Activated naive CD8-positive, alpha-beta T cell (primary cell): Measurements from ENCODE around the gene DRD2.

Experiments used
- H3K27ac Mint-ChIP-seq: one replicate; pipeline ENCODE4 v1.8.0; 2021; ENCODE audit warnings: mixed read lengths
- H3K27me3 Mint-ChIP-seq: one replicate; pipeline ENCODE4 v1.8.0; 2021; ENCODE audit warnings: mixed read lengths
- H3K36me3 Mint-ChIP-seq: one replicate; pipeline ENCODE4 v1.8.0; 2021; ENCODE audit warnings: mixed read lengths
- H3K4me1 Mint-ChIP-seq: one replicate; pipeline ENCODE4 v1.8.0; 2021; ENCODE audit warnings: low read depth, mixed read lengths
- H3K4me3 Mint-ChIP-seq: one replicate; pipeline ENCODE4 v1.8.0; 2021; ENCODE audit warnings: mild to moderate bottlenecking, mixed read lengths
- H3K9me3 Mint-ChIP-seq: one replicate; pipeline ENCODE4 v1.8.0; 2021; ENCODE audit warnings: low read depth, mixed read lengths

The DRD2 gene

DNA sequence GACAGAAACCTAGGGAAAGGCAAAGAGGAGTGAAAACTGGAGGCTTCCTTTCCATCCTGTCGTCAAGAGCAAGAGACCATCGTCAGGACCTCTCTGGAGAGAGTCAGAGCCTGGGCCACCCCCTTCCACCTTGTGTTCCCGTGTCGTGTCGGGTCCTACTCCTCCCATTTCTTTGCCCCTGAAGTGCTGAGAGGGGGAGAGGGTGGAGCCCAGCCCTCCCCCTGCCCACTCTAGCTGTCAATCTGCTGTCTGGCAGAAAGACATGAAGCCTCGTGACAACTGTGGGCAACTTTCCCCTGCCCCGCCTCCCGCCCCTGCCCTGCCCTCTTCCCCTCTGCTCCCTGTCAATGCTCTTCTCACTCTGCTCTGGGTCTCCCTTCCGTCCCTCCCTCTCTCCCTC, 67.0 kb downstream of the DRD2 start:
- Mint-ChIP-seq H3K27me3 (peaks cover 2% of the 10 kb centered on the region), H3K27ac (no peak overlapping the region), H3K4me3 (no peak overlapping the region), H3K4me1 (no peaks in the 10 kb centered on the region), H3K36me3 (no peaks in the 10 kb centered on the region), H3K9me3 (no peaks in the 10 kb centered on the region)

GRCh38 chr11:113407163-113407562, 68.0 kb downstream of the DRD2 start:
- H3K4me1 Mint-ChIP-seq: no peaks in the 10 kb centered on the region
- H3K27me3 Mint-ChIP-seq: peaks cover 2% of the 10 kb centered on the region
- H3K9me3 Mint-ChIP-seq: no peaks in the 10 kb centered on the region
- no peaks in the 10 kb centered on the region for H3K36me3 Mint-ChIP-seq
- H3K4me3 Mint-ChIP-seq: no peak overlapping the region
- no peak overlapping the region for H3K27ac Mint-ChIP-seq

GRCh38 chr11:113405724-113406478, 69.3 kb downstream of the DRD2 start:
- no peaks in the 10 kb centered on the region for H3K4me1 Mint-ChIP-seq
- H3K27ac Mint-ChIP-seq: no peak overlapping the region
- no peak overlapping the region for H3K4me3 Mint-ChIP-seq
- no peaks in the 10 kb centered on the region for H3K36me3 Mint-ChIP-seq
- no peaks in the 10 kb centered on the region for H3K9me3 Mint-ChIP-seq
- peaks cover 2% of the 10 kb centered on the region for H3K27me3 Mint-ChIP-seq

- H3K27ac Mint-ChIP-seq: no peak overlapping the region
- peaks cover 2% of the 10 kb centered on the region for H3K27me3 Mint-ChIP-seq
- H3K4me3 Mint-ChIP-seq: no peak overlapping the region
These were observed 70.3 kb downstream of the DRD2 start for GRCh38 chr11:113404859-113405430.

DNA sequence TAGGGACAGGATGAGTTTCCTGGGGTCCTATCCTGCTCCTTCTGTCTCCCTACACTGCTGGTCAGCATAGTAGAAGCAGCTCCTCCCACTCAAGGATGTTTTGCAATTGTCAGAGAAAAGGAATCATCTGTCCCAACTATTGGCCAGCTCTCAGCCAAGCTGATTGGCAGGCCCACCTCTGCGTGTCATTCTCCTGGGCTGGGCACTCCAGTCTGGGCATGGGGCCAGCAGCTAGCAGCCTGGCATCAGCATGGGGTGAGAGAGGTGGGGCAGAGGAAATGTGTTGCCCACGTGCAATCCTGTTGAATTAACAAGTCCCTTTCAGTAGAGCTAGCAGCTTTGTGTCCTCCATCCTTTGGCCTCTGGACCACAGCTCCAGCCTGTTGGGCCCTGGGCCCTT, 73.5 kb downstream of the DRD2 start:
- Mint-ChIP-seq H3K9me3 (no peaks in the 10 kb centered on the region), H3K27ac (no peak overlapping the region), H3K4me3 (no peak overlapping the region), H3K36me3 (no peaks in the 10 kb centered on the region), H3K4me1 (no peaks in the 10 kb centered on the region), H3K27me3 (no peaks in the 10 kb centered on the region)

More at GRCh38 chr11:113404859-113405430, 70.3 kb downstream of the DRD2 start:
- Mint-ChIP-seq H3K9me3 (no peaks in the 10 kb centered on the region), H3K36me3 (no peaks in the 10 kb centered on the region), H3K4me1 (no peaks in the 10 kb centered on the region)

- no peak overlapping the region for H3K4me3 Mint-ChIP-seq
- H3K27ac Mint-ChIP-seq: no peak overlapping the region
- no peaks in the 10 kb centered on the region for H3K36me3 Mint-ChIP-seq
- no peaks in the 10 kb centered on the region for H3K4me1 Mint-ChIP-seq
- H3K27me3 Mint-ChIP-seq: no peaks in the 10 kb centered on the region
- no peaks in the 10 kb centered on the region for H3K9me3 Mint-ChIP-seq
These were observed 74.5 kb downstream of the DRD2 start for GRCh38 chr11:113400631-113401230.

- H3K27ac Mint-ChIP-seq: no peak overlapping the region
- no peaks in the 10 kb centered on the region for H3K9me3 Mint-ChIP-seq
- H3K4me1 Mint-ChIP-seq: no peaks in the 10 kb centered on the region
- peaks cover 2% of the 10 kb centered on the region for H3K27me3 Mint-ChIP-seq
- H3K4me3 Mint-ChIP-seq: no peak overlapping the region
- H3K36me3 Mint-ChIP-seq: no peaks in the 10 kb centered on the region
These were observed 76.3 kb downstream of the DRD2 start for GRCh38 chr11:113398669-113399430.

- Mint-ChIP-seq H3K4me3 (no peak overlapping the region), H3K9me3 (no peaks in the 10 kb centered on the region), H3K4me1 (no peaks in the 10 kb centered on the region), H3K36me3 (no peaks in the 10 kb centered on the region), H3K27ac (no peak overlapping the region), H3K27me3 (peaks cover 2% of the 10 kb centered on the region)
These were observed 77.4 kb downstream of the DRD2 start for GRCh38 chr11:113397821-113398220.

- Mint-ChIP-seq H3K4me3 (no peak overlapping the region), H3K9me3 (no peaks in the 10 kb centered on the region), H3K4me1 (no peaks in the 10 kb centered on the region), H3K27ac (no peak overlapping the region), H3K36me3 (no peaks in the 10 kb centered on the region), H3K27me3 (peaks cover 2% of the 10 kb centered on the region)
These were observed 78.0 kb downstream of the DRD2 start for GRCh38 chr11:113397212-113397611.

DNA sequence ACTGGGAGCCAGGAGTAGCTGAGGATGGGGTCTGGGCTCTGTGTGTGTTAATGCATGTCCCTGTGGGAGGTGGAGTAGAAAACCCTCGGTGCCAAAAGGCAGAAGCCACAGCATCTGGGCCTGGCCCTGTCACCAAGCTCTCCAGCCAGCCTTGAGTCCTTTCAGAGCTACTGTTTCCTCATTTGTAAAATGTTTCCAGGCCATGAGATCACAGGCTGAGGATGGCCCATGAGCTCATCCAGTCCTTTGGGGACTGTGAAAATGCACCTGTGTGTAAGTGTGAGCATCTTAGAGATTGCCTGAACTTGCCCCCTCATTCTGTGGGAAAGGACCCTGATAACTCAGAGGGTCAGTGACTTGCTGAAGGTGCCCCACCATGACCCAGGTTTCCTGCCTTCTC, 78.5 kb downstream of the DRD2 start:
- Mint-ChIP-seq H3K36me3 (no peaks in the 10 kb centered on the region), H3K4me1 (no peaks in the 10 kb centered on the region), H3K9me3 (no peaks in the 10 kb centered on the region), H3K4me3 (no peak overlapping the region), H3K27ac (no peak overlapping the region), H3K27me3 (peaks cover 2% of the 10 kb centered on the region)

DNA sequence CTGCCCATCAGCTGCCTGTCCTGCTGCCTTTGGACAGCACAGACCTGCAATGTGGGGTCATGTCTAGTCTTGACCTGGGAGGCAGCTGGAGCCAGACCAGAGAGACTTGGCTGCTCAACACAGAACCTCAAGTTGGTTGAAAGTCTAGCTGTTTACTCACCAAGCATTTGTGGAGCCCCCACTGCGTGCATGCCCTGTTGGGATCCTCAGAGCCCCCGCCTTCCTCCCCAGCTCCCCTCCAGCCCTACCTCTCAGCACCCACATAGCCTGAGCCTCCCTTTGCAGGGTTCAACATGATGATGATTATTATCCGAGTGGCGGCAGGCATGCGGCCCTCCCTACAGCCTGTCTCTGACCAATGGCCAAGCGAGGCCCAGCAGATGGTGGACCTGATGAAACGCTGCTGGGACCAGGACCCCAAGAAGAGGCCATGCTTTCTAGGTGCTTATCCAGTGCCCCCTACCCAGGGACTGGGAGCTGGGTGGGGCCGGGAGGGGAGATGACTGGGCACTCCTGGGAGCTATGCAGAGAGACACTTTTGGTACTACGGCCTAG, 79.3 kb downstream of the DRD2 start:
- Mint-ChIP-seq H3K9me3 (no peaks in the 10 kb centered on the region), H3K36me3 (no peaks in the 10 kb centered on the region), H3K27me3 (peaks cover 2% of the 10 kb centered on the region), H3K4me3 (no peak overlapping the region), H3K4me1 (no peaks in the 10 kb centered on the region), H3K27ac (no peak overlapping the region)

DNA sequence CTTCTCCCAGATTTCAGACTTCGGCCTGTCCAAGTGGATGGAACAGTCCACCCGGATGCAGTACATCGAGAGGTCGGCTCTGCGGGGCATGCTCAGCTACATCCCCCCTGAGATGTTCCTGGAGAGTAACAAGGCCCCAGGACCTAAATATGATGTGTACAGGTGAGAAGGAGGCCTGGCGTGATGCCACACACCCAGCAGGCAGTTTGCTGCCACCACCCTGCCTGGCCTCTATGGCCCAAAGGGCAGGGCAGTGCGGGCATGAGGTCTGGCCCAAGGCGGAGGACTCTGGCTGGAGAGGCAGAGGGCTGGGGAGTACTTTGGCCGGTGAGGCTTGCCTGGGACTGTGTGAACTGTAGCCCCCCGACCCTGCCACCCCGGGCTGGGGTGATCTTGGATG, 80.3 kb downstream of the DRD2 start:
- Mint-ChIP-seq H3K27me3 (peaks cover 2% of the 10 kb centered on the region), H3K4me3 (no peak overlapping the region), H3K4me1 (no peaks in the 10 kb centered on the region), H3K27ac (no peak overlapping the region), H3K9me3 (no peaks in the 10 kb centered on the region), H3K36me3 (no peaks in the 10 kb centered on the region)

- H3K9me3 Mint-ChIP-seq: no peaks in the 10 kb centered on the region
- no peaks in the 10 kb centered on the region for H3K4me1 Mint-ChIP-seq
- no peak overlapping the region for H3K27ac Mint-ChIP-seq
- no peak overlapping the region for H3K4me3 Mint-ChIP-seq
- no peaks in the 10 kb centered on the region for H3K36me3 Mint-ChIP-seq
- peaks cover 2% of the 10 kb centered on the region for H3K27me3 Mint-ChIP-seq
These were observed 81.7 kb downstream of the DRD2 start for GRCh38 chr11:113393501-113393985.

- Mint-ChIP-seq H3K9me3 (no peaks in the 10 kb centered on the region), H3K4me1 (no peaks in the 10 kb centered on the region), H3K27ac (no peak overlapping the region), H3K36me3 (no peaks in the 10 kb centered on the region), H3K4me3 (no peak overlapping the region), H3K27me3 (peaks cover 2% of the 10 kb centered on the region)
These were observed 82.8 kb downstream of the DRD2 start for GRCh38 chr11:113392236-113392921.
